Activated CD4-positive, CD25-positive, alpha-beta regulatory T cell (primary cell): ENCODE results near the gene ARL6IP4.

Experiments used
- DNase-seq, 4 experiments: peaks; one replicate each; lab custom pipeline; 2025; lab: John Stamatoyannopoulos, UW

ARL6IP4 gene

GRCh38 chr12:122978507-122978955 is 1.9 kb upstream of the ARL6IP4 start:
- no peak for DNase-seq

- no peak for DNase-seq
Measured at GRCh38 chr12:122979001-122979907, 1.2 kb upstream of the ARL6IP4 start.

- DNase-seq, result no peak
Measured at GRCh38 chr12:122979908-122980182, 636 bp upstream of the ARL6IP4 start.

- DNase-seq, result no peak
Measured at GRCh38 chr12:122981036-122981471, 573 bp downstream of the ARL6IP4 start.

- no peak for DNase-seq
Measured at GRCh38 chr12:122981587-122982476, 1.4 kb downstream of the ARL6IP4 start.

GRCh38 chr12:122982477-122982815 is 2.0 kb downstream of the ARL6IP4 start:
- no peak for DNase-seq

- DNase-seq, result no peak
Measured at GRCh38 chr12:122982963-122983788, 2.7 kb downstream of the ARL6IP4 start.

- DNase-seq, result no peak
Measured at GRCh38 chr12:122983789-122984515, 3.5 kb downstream of the ARL6IP4 start.

GRCh38 chr12:122984612-122985337 is 4.3 kb downstream of the ARL6IP4 start:
- no peak for DNase-seq

- DNase-seq, result no peak
Measured at GRCh38 chr12:122985338-122986257, 5.1 kb downstream of the ARL6IP4 start.

- DNase-seq, result no peak
Measured at GRCh38 chr12:122986258-122986871, 5.9 kb downstream of the ARL6IP4 start.

GRCh38 chr12:122987086-122987951 is 6.8 kb downstream of the ARL6IP4 start:
- no peak for DNase-seq

GRCh38 chr12:122988036-122988435 is 7.6 kb downstream of the ARL6IP4 start:
- no peak for DNase-seq

- DNase-seq, result no peak
Measured at GRCh38 chr12:122988612-122989212, 8.2 kb downstream of the ARL6IP4 start.

GRCh38 chr12:122989225-122989839 is 8.9 kb downstream of the ARL6IP4 start:
- DNase-seq, result no peak

GRCh38 chr12:122989874-122990419 is 9.5 kb downstream of the ARL6IP4 start:
- no peak for DNase-seq

- no peak for DNase-seq
Measured at GRCh38 chr12:122990561-122990960, 10.1 kb downstream of the ARL6IP4 start.
